Islet of Langerhans (tissue), 1 donor: ENCODE measurements around the gene EPN3.

ENCODE experiments used
- FAIRE-seq: peaks from one replicate; lab custom pipeline; 2011; peaks lifted over from hg19 to GRCh38; lab: Jason Lieb, UNC

The EPN3 gene

GRCh38 chr17:50535407-50535806, 2.9 kb downstream of the EPN3 start:
- no peak for FAIRE-seq

GRCh38 chr17:50536683-50537646, 4.4 kb downstream of the EPN3 start:
- FAIRE-seq = no peak

GRCh38 chr17:50537721-50538548, 5.4 kb downstream of the EPN3 start:
- FAIRE-seq = no peak

GRCh38 chr17:50538549-50539410, 6.2 kb downstream of the EPN3 start:
- no peak for FAIRE-seq

- FAIRE-seq = no peak
Observed at GRCh38 chr17:50539762-50540559, 7.4 kb downstream of the EPN3 start.

GRCh38 chr17:50540560-50541401, 8.2 kb downstream of the EPN3 start:
- no peak for FAIRE-seq

GRCh38 chr17:50541402-50541715, 8.8 kb downstream of the EPN3 start:
- no peak for FAIRE-seq

GRCh38 chr17:50541716-50542688, 9.5 kb downstream of the EPN3 start:
- no peak for FAIRE-seq

- FAIRE-seq = no peak
Observed at GRCh38 chr17:50542795-50543774, 10.6 kb downstream of the EPN3 start.

GRCh38 chr17:50544516-50544915, 12.0 kb downstream of the EPN3 start:
- no peak for FAIRE-seq

- FAIRE-seq = no peak
Observed at GRCh38 chr17:50545311-50545710, 12.8 kb downstream of the EPN3 start.

GRCh38 chr17:50546701-50547034, 14.1 kb downstream of the EPN3 start:
- no peak for FAIRE-seq

- FAIRE-seq = no peak
Observed at GRCh38 chr17:50547035-50547735, 14.7 kb downstream of the EPN3 start, which contains the start of gene SPATA20. Gene SPATA20 (plus strand): TSS chr17:50547174. CDS start chr17:50547209, 35 bp downstream.

- no peak for FAIRE-seq
Observed at GRCh38 chr17:50547736-50548083, 15.2 kb downstream of the EPN3 start.

GRCh38 chr17:50548831-50549230, 16.3 kb downstream of the EPN3 start:
- no peak for FAIRE-seq

- FAIRE-seq = no peak
Observed at GRCh38 chr17:50549256-50549941, 16.9 kb downstream of the EPN3 start.

GRCh38 chr17:50549969-50550368, 17.4 kb downstream of the EPN3 start:
- FAIRE-seq = no peak
